ENCODE data around the gene TIMM21.

The TIMM21 gene

DNA sequence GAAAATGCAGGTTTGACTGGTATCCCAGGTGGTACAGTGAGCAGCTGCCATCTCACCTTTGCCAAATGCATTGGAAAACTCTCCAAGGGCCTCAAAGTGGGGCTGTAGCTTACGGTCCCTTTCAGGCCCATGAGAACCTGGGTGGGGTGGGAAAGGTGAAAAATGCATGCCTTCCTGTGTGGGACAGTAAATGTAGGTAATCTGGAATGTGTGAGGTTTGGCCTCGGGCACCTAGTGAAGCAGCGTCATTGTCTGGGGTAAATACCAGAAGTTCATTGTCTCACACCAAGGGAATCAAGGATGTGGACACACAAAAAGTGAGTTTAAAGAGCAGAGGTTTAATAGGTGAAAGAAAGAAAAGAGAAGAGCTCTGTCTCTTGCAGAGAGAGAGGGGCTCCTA is 36.6 kb downstream of the TIMM21 start:
- Mint-ChIP-seq H3K36me3 (ENCODE audit: insufficient read depth) (no peaks in the 10 kb centered on the region), H3K4me1 (ENCODE audit: low read depth in 2 of 2) (no peaks in the 10 kb centered on the region), H3K27me3 (peaks cover 67 to 78% of the 10 kb centered on the region in 2 donors), H3K9me3 (no peaks in the 10 kb centered on the region), H3K27ac (no peak overlapping the region), H3K4me3 (no peak overlapping the region)
- ATAC-seq (replicated peaks) (no peak), DNase-seq (no peak)

DNA sequence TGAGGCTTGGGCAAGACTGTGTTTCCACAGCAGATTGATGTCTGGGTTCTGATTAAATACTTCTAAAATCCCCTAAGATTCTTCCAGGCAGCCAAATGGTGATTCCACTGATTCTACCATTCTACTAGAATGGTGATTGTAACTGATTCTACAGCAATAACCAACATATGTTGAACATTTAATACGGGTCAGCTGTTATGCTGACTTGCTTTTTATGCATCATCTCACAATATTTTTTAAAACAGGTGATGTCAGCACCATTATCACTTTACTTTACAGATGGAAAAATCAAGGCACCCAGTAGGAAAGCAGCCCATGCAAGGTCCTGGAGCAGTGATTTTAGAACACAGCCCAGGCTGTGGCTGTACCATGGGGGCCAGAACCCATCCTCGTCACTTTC is 37.5 kb downstream of the TIMM21 start:
- no peak overlapping the region for H3K27ac Mint-ChIP-seq
- no peaks in the 10 kb centered on the region for H3K36me3 Mint-ChIP-seq (ENCODE audit: insufficient read depth)
- H3K4me3 Mint-ChIP-seq, result no peak overlapping the region
- DNase-seq (no peak), ATAC-seq (replicated peaks) (no peak)
- H3K27me3 Mint-ChIP-seq, result peaks cover 65 to 80% of the 10 kb centered on the region in 2 donors
- H3K4me1 Mint-ChIP-seq (ENCODE audit: low read depth in 2 of 2), result no peaks in the 10 kb centered on the region
- no peaks in the 10 kb centered on the region for H3K9me3 Mint-ChIP-seq

DNA sequence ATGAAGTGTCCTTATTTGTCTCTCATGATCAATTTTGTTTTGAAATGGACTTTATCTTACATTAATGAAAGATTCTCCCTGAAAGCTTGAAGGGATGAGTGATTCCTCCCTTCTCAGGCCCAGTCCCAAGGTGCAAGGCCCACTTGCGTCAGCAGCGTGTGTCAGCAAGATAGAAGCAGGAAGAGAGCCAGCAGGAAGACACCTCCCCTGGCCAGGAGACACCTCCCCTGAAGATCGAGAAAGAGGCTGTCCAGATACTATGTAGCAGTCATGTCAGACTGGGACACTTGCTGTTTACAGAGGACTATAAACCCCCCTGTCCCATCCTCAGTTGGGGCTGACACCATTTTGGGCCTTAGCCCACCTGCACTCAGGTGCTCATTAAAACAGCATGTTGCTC is 38.3 kb downstream of the TIMM21 start:
- ATAC-seq (replicated peaks) (no peak), DNase-seq (no peak)
- no peak overlapping the region for H3K4me3 Mint-ChIP-seq
- H3K27me3 Mint-ChIP-seq, result peaks cover 68 to 79% of the 10 kb centered on the region in 2 donors
- no peaks in the 10 kb centered on the region for H3K9me3 Mint-ChIP-seq
- H3K27ac Mint-ChIP-seq, result no peak overlapping the region
- H3K36me3 Mint-ChIP-seq (ENCODE audit: insufficient read depth), result no peaks in the 10 kb centered on the region
- H3K4me1 Mint-ChIP-seq (ENCODE audit: low read depth in 2 of 2), result no peaks in the 10 kb centered on the region

DNA sequence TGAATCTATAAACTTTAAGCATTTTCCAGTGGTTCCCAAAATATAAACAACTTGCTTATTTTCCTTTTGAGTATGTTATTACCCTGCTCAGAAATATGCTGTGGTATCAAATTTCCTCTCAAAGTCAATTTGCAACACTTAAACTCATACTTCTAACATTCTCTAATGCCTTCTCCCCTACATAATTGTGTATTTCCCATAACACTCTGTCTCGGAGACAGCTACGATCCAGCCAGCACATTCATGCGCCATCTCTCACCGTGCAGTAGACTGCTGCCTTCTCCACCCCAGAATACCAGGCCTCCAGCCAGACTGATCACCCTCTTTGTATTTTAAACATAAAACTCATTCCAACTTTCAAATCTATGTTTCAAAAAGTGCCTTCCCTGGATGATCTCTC is 41.8 kb downstream of the TIMM21 start:
- Mint-ChIP-seq H3K27ac (no peak overlapping the region), H3K4me3 (no peak overlapping the region), H3K27me3 (peaks cover 55 to 68% of the 10 kb centered on the region in 2 donors), H3K36me3 (ENCODE audit: insufficient read depth) (no peaks in the 10 kb centered on the region), H3K9me3 (no peaks in the 10 kb centered on the region), H3K4me1 (ENCODE audit: low read depth in 2 of 2) (no peaks in the 10 kb centered on the region)
- no peak for ATAC-seq (replicated peaks)
- no peak for DNase-seq

DNA sequence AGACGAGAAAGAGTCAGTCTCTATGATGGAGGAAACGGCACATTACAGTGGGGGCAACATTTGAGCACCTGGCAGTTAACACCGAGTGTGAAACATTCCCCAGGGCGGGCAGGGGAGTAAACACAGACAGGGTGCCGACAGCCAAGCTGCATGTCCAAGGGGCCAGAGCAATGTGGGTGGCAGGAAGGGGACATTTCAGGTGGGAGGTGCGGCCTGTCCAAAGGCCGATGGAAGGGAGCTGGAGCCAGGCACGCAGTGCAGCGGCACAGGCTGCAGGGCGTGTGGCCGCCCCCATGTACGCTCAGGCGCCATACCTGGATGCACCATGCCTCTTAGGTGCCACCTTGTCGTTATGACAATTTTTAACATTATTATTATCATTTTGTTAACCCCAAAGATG is 43.3 kb downstream of the TIMM21 start:
- peaks cover 52 to 59% of the 10 kb centered on the region in 2 donors for H3K27me3 Mint-ChIP-seq
- no peak overlapping the region for H3K4me3 Mint-ChIP-seq
- no peak for ATAC-seq (replicated peaks)
- no peaks in the 10 kb centered on the region for H3K36me3 Mint-ChIP-seq (ENCODE audit: insufficient read depth)
- no peak overlapping the region for H3K27ac Mint-ChIP-seq
- no peak for DNase-seq
- peaks cover 0 to 2% of the 10 kb centered on the region in 2 donors for H3K4me1 Mint-ChIP-seq (ENCODE audit: low read depth in 2 of 2)
- H3K9me3 Mint-ChIP-seq, result no peaks in the 10 kb centered on the region

DNA sequence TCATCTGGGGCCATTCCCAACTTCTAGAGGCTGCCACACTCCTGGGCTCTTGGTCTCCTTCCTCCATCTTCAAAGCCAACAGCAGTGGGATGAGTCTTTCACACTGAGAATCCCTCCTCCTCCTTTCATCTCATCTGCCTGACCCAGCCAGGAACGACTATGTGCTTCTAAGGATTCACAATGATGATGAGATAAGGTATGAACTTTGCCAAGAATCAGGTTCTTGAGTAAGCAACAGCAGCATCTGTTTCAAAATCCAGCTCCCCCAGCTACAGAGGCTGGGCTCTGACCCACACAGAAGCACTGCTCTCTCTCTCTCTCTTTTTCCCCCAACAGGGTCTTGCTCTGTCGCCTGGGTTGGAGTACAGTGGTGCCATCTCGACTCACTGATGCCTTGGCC is 46.4 kb downstream of the TIMM21 start:
- no peak for DNase-seq
- no peak for ATAC-seq (replicated peaks)
- Mint-ChIP-seq H3K27ac (no peak overlapping the region), H3K4me1 (ENCODE audit: low read depth in 2 of 2) (peaks cover 0 to 2% of the 10 kb centered on the region in 2 donors), H3K36me3 (ENCODE audit: insufficient read depth) (no peaks in the 10 kb centered on the region), H3K27me3 (peaks cover 33 to 56% of the 10 kb centered on the region in 2 donors), H3K4me3 (no peak overlapping the region), H3K9me3 (no peaks in the 10 kb centered on the region)

DNA sequence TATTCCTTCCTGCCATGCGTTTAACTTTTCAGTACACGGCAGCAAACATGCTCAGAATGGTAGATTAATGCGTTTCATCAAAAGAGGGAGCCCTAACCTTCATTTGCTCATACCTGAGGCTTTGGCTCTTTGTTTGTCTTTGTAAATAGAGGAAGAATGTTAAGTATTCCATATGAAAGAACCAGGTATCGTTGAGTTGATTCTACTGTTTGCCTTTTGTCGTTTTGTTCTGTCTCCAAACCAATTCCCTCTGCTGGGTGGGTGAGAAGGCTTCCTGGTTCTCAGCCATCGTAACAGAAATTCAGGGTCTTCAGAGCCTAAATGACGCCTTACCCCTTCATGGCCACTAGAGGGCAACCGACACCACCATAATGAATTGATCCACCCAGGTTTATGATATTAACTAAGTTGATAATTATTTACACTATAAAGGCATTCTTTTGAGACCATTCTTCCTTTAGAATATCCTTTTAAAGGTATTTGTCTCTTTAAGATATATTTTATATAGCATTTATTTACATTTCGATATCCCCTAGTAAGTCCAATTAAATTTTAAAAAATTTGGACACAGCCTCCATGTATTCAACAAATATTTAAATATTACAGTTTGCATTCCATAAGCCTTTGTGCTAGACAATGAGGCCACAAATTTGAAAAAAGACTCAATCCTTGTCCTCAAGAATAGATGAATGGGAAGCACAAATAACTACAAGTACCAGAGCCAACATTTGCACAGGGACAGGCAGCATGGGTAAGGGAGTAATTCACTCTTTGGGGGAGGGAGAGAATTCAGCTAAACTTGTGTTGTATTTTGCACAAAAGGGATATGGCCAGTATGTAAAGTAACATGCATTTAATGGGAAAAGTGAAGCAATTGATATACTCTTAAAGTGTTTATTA is 48.1 kb downstream of the TIMM21 start:
- Mint-ChIP-seq H3K4me3 (peak overlapping the region; percentile 55 to 75), H3K9me3 (no peaks in the 10 kb centered on the region), H3K27ac (peak overlapping the region; percentile 4 to 70), H3K36me3 (ENCODE audit: insufficient read depth) (no peaks in the 10 kb centered on the region), H3K27me3 (peaks cover 19 to 40% of the 10 kb centered on the region in 2 donors), H3K4me1 (ENCODE audit: low read depth in 2 of 2) (peaks cover 0 to 2% of the 10 kb centered on the region in 2 donors)
- DNase-seq (peak; percentile 29 to 58 (median 48)), ATAC-seq (replicated peaks) (peak; percentile 96)

GRCh38 chr18:74197705-74198341 is 49.5 kb downstream of the TIMM21 start:
- DNase-seq, result no peak
- peaks cover 0 to 2% of the 10 kb centered on the region in 2 donors for H3K4me1 Mint-ChIP-seq (ENCODE audit: low read depth in 2 of 2)
- H3K36me3 Mint-ChIP-seq (ENCODE audit: insufficient read depth), result no peaks in the 10 kb centered on the region
- H3K9me3 Mint-ChIP-seq, result no peaks in the 10 kb centered on the region
- no peak overlapping the region for H3K4me3 Mint-ChIP-seq
- H3K27ac Mint-ChIP-seq, result peak overlapping the region in 1 of 2 donors; percentile 51
- H3K27me3 Mint-ChIP-seq, result peaks cover 17 to 37% of the 10 kb centered on the region in 2 donors
- no peak for ATAC-seq (replicated peaks)

DNA sequence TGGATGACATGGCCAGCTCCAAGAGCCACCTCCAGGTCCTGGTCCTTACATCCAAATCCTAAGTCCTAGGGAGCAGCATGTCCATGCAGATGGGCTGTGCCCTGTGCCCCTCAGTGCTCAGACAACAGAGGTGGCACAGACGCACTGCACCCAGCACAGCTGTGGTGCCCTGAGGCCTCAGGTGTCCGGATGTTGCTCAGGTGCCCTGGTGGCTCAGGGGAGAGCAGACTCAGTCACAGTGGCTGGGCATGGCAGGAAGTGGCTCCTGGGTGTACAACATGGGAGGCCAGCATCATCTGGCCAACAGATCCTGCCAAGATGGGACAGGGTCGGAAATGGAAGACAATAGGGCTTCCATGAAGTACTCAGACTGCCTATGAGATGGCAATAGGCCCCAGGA is 50.1 kb downstream of the TIMM21 start:
- ATAC-seq (replicated peaks), result no peak

DNA sequence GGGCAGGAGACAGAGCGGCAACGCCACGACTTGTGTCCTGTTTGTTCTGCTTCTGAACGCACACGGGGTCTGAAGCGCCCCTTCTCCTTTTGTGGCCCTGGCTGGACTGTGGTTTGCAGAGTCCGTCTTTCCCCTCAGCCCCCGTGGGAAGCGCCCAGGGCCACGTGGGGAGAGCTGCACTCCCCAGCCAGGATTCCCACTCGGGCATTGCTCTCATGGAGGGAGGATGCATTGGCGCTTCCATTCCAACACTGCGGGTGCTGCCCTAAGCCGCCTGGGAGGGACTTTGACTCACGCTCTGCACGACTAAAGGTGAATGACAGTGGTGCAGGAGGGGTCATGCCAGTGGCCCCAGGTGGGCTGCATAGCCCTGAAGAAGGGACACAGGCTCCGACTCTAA is 52.5 kb downstream of the TIMM21 start:
- Mint-ChIP-seq H3K9me3 (no peaks in the 10 kb centered on the region), H3K4me1 (ENCODE audit: low read depth in 2 of 2) (peaks cover 0 to 2% of the 10 kb centered on the region in 2 donors), H3K27ac (no peak overlapping the region), H3K4me3 (no peak overlapping the region), H3K27me3 (peaks cover 5 to 17% of the 10 kb centered on the region in 2 donors), H3K36me3 (ENCODE audit: insufficient read depth) (no peaks in the 10 kb centered on the region)
- DNase-seq (no peak), ATAC-seq (replicated peaks) (no peak)

More for the DNA sequence above, 50.1 kb downstream of the TIMM21 start:
- Mint-ChIP-seq H3K4me3 (no peak overlapping the region), H3K9me3 (no peaks in the 10 kb centered on the region), H3K27ac (peak overlapping the region in 1 of 2 donors; percentile 51), H3K27me3 (peaks cover 17 to 33% of the 10 kb centered on the region in 2 donors), H3K4me1 (ENCODE audit: low read depth in 2 of 2) (peaks cover 0 to 2% of the 10 kb centered on the region in 2 donors), H3K36me3 (ENCODE audit: insufficient read depth) (no peaks in the 10 kb centered on the region)
- no peak for DNase-seq

DNA sequence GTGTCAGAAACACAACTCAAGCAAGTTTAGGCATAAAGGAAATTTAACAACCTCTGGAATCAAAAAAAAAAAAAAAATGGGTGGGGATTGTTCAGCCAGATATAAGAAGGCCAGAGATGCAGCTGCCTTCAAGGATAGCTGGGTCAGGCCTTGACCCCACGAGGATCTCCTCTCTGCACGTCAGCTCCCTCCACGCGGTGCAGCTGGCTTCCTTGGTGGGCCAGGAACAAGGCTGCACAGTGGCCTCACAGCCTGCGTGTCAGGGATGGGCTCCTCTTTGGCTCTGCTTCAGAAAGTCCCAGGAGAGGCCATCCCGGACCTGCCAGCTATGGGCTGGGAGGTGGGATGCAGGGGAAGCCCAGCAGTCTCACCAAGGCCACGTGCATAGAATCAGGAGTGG is 55.5 kb downstream of the TIMM21 start:
- no peak for ATAC-seq (replicated peaks)
- H3K27ac Mint-ChIP-seq, result no peak overlapping the region
- DNase-seq, result no peak
- H3K4me1 Mint-ChIP-seq (ENCODE audit: low read depth in 2 of 2), result no peaks in the 10 kb centered on the region
- no peak overlapping the region for H3K4me3 Mint-ChIP-seq
- H3K9me3 Mint-ChIP-seq, result no peaks in the 10 kb centered on the region
- peaks cover 4 to 7% of the 10 kb centered on the region in 2 donors for H3K27me3 Mint-ChIP-seq
- no peaks in the 10 kb centered on the region for H3K36me3 Mint-ChIP-seq (ENCODE audit: insufficient read depth)

GRCh38 chr18:74204526-74205152 is 56.3 kb downstream of the TIMM21 start:
- Mint-ChIP-seq H3K27ac (no peak overlapping the region), H3K4me3 (no peak overlapping the region), H3K27me3 (peaks cover 0 to 6% of the 10 kb centered on the region in 2 donors), H3K9me3 (no peaks in the 10 kb centered on the region), H3K36me3 (ENCODE audit: insufficient read depth) (no peaks in the 10 kb centered on the region), H3K4me1 (ENCODE audit: low read depth in 2 of 2) (no peaks in the 10 kb centered on the region)
- DNase-seq, result no peak
- ATAC-seq (replicated peaks), result no peak

Measured in effector memory CD8-positive, alpha-beta T cell (primary cell).